Measurements from ENCODE around the gene ATP5IF1.

The ATP5IF1 gene

DNA sequence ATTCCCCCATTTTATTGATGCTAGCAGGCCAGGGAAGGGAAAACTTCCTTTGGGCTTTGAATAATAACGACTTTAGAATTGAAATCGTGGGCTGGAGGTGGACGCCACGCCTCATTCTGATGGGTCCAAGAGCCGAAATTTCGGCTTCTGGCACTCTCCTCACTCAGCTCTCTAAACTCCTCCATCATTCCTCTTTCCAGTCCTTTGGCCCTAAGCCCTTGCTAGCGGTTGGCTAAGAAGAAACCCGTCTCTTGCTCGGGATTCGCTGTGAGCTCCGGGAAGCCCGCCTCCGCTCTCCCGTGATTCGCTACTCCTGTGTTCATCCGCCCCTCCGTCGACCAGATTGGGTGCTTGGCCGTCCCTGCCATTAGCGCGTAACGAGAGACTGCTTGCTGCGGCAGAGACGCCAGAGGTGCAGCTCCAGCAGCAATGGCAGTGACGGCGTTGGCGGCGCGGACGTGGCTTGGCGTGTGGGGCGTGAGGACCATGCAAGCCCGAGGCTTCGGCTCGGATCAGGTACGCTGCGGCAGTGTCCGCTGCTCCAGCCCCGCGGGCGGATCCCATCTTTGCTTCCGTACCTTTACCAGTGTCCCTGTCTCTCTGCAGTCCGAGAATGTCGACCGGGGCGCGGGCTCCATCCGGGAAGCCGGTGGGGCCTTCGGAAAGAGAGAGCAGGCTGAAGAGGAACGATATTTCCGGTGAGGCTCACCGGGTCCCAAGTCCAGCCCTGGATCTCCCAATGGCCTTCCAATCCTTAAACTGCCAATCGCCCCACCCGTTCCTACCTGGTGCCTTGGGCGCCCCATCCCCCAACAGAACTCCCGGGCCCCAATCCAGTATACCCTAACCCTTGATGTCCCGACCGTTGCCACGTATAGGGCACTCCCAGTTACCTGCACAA lies at the start of gene ATP5IF1:
Gene ATP5IF1, plus strand, starts transcription at position 370 of the 901 bp plus-strand sequence. Its CDS starts 60 bp downstream, at position 430.
- peak; percentile 98 for DNase-seq (ENCODE audit: low read depth)

DNA sequence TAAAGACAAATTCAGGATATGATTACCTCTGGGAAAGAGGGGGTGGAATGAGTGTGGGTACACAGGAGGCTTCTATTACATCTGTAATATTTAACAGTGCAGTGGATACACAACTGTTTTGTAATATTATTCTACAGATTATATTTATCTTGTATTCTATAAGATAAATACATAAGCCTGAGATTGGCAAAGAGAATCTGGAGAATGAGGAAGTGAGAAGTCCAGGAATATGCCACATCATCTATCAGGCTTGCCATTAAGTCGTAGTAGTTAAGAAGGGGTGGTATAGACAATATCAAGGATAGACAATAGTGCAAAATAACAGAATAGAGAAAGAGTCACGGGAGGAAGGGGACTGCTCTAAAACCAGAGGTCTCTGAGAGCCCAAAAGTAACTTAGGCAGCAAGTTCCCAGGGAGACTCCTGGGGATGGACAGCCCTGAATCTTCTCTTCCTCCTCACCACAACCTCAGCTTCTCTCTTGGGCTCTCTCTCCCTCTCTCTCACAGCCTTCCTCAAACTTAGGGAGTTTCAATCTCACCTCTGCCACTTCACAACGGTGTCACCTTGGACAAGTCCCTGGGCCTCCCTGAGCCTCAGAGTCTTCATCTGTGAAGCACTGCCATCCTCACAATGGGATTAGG lies 45.5 kb upstream of the ATP5IF1 start:
- peak; percentile 21 for DNase-seq (ENCODE audit: low read depth)

DNA sequence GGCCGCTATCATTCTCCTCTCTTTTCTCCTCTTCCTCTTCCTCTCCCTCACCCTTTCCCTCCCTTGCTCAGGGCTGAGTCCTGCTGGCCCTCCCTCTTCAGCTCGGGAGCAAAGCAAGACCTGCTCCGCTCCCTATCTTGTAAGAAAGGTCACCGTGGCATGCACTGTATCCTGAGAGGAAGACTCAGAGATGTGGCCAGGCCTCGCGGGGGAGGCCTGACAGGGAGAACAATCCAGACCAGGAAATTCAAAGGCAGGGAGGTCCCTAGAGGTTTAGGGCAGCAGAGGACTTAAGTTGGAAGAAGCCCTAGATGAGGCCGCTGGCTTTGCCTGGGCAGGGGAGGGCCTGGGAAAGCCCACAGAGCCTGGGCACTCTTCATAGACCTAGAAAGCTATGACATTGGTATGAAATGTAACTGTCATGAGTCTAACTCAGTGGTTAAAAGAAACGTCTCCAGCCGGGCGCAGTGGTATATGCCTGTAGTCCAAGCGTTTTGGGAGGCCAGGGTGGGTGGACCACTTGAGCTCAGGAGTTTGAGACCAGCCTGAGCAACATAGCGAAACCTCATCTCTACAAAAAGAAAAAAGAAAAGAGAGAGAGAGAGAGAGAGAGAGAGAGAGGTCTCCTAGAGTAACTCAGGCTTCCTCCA lies 44.8 kb upstream of the ATP5IF1 start:
- no peak for DNase-seq (ENCODE audit: low read depth)

DNA sequence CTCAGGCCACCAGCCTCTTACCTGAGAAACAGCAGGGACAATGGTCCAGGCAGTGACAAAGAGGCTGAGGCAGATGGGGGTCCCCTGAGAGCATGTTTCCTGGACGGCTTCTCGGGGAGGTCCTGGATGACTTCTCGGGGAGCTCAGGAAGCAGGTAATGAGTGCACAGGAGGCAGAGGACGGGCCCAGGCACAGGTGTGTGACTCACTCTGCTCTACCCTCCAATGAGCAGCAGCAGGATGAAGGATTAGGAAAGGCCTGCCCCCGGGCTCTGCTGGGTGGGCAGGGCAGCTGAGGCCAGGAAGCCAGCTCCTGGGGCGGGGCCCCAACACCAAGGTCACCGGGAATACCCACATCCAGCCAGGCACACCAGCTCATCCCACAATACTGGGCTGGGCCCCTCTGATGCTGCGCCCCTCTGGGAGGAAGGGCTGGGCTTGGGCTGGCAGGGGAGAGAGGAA lies 42.2 kb upstream of the ATP5IF1 start:
- no peak for DNase-seq (ENCODE audit: low read depth)

DNA sequence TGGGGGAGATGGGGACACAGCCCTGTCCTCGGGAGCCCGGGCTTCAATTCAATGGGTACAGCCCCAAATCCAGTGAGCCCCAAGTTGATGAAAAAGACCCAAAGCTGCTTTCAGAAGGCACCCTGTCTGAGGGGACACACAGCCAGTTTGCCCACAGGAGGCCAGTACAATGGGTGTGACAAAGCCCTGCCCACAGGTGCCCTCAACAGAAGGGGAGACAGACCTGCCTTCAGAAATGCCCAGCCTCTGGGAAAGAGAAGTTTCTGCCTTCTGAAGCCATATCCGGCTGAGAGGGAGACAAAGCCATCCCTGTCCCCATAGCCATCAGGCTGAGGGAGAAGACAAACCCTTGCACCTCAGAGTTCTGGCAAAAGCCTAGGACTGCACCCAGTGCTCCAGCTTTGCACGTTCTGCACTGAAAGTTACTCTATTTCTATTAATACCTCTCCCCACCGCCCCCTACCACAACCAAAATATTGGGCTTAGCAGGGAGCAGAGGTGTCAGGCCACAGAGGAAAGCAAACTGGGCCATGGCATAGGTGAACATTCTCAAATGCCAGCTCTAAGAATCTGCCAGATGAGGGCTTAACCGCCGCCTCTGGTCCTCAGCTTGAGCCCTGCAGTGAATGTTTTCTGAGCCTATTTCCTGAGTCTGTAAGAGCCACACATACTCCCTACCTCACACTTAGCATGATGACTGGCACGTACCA lies 41.4 kb upstream of the ATP5IF1 start:
- no peak for DNase-seq (ENCODE audit: low read depth)

DNA sequence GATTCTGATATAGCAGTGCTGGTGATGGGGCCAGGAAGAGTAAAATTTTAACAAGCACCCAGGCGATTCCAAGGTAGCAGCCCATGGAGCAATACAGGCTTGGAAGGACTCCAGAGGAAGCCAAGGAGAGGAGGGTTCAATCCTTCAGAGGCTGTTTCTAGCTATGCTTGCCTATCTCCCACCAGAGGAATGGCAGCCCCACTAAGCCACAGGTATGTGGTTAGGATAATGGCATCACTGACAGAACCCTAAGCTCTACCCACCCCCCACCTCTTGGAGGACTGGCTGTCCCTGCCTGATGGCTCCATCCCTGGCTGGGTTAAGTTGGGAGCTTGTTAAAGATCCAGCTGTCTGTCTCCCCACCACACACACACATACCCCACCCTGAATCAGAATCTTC lies 40.1 kb upstream of the ATP5IF1 start:
- DNase-seq (ENCODE audit: low read depth): no peak

DNA sequence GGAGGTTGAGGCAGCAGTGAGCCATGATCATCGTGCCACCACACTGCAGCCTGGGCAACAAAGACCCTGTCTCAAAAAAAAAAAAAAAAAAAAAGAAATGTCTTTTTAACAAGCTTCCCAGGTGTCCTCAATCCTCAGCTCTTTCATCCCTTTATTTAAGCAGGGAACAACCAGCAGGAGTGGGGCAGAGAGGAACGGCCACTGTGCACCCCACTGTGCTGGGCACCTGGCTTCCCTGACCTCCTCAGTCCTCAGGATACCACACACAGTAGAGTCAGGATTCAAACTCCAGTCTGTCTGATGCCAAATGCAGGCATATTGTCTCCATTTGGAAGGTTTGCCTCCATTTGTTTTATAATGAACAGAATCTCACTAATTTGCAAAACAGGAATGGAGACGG lies 39.6 kb upstream of the ATP5IF1 start:
- DNase-seq (ENCODE audit: low read depth): no peak

DNA sequence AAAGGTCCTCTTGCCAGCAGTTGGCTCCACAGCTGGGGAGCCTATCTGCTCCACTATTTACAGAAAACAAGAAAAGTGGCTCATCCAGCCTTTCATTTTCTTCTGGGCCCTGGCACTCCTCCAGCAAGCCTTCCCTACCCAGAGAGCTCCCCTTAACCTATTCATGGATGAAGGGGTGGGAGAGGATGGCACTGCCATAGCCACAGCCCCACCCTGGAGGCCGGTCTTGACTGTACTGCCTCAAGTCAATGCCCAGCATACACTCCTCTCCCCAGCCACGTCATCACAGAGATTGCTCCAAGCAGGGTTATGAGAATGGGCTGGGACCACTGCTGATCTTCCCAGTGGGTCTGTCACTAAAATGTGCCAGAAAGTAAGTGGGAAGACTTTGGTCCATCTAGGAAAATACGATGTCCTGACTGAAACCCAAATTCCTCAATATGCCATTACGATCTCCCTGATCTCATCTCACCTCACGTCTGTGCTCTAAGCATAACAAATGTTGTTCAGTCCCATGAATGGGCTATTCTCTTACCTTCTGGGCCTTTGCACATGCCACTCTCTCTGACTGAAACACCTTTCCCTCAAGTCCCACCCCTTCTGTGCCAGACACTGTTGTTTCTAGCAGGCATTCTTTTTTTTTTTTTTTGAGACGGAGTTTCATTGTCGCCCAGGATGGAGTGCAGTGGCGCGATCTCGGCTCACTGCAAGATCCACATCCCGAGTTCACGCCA lies 38.1 kb upstream of the ATP5IF1 start:
- no peak for DNase-seq (ENCODE audit: low read depth)

DNA sequence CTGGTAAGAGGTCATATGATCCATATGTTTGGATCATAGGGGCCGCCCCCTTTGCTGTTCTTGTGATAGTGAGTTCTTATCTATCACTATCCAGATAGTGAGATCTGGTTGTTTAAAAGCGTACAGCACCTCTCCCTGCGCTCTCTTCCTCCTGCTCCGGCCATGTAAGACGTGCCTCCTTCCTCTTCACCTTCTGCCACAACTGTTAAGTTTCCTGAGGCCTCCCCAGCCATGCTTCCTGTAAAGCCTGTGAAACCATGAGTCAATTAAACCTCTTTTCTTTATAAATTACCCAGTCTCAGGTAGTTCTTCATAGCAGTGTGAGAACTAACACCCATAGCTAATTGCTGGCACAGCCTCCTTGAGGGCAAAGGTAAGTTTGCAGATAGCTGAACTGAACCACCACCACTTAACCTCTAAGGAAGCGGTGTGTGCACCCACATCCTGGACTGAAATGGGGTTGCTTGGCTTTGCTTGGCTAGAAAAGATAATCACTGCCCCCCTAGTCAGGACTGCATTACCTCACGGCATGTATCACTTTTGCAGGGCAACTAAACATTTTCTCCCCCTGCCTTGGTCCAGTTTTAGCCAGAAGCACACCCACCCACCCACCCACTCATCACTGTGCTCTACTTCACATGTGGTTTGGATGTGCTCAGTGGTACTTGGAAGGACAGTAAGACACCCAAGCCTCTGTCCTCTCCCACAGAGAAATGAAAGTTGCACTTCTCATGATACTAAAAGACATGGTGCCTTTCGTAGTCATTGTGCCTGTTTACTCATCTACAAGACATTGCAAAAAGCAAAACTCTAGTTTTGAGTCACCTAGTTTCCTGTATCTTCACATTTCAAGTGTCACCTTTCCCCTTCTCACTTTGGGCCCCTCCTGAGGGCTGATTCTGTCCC lies 36.3 kb upstream of the ATP5IF1 start:
- no peak for DNase-seq (ENCODE audit: low read depth)

DNA sequence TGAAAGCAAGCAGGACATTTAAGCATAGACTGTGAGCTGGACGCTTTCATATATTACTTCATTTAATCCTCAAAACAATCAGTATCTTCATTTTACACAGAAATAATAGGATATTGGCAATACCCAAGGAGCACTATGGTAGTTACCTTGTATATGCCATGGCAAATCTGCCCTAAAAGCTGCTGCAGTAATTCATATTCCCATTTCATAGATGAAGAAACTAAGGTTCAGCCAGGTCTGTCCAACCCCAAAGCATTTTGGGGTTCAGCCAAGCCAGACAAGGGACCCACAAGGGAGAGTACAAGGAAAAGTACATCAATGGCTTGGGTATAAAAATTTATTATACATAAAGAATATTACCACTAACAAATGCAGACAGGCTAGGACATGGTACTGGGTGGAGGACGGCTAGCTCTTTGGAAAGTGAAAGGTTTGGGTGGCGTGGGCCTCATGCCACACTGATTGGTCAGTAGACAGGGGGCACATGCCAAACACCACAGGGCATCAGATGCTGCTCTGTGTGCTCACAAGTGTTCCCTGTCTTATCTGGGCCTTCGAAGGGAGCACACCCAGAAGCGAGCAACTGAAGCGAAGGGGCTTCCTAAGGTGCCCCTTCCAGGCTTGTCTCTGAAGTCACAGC lies 35.6 kb upstream of the ATP5IF1 start:
- DNase-seq (ENCODE audit: low read depth): no peak

DNA sequence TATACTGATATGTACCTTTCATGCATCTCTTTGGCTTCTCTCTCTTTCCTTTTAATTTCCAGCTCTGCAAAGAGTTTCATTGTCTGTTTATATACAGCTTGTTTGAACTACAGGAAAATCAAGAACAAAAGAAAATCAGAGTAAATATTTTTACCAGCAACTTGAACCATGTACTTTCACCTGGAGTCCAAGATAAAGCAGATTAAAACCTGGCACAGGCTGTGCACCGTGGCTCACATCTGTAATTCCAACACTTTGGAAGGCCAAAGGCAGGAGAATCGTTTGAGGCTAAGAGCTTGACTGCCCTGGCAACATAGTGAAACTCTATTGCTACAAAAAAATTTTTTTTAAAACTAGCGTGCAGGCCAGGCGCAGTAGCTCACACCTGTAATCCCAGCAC lies 30.7 kb upstream of the ATP5IF1 start:
- DNase-seq (ENCODE audit: low read depth): no peak

DNA sequence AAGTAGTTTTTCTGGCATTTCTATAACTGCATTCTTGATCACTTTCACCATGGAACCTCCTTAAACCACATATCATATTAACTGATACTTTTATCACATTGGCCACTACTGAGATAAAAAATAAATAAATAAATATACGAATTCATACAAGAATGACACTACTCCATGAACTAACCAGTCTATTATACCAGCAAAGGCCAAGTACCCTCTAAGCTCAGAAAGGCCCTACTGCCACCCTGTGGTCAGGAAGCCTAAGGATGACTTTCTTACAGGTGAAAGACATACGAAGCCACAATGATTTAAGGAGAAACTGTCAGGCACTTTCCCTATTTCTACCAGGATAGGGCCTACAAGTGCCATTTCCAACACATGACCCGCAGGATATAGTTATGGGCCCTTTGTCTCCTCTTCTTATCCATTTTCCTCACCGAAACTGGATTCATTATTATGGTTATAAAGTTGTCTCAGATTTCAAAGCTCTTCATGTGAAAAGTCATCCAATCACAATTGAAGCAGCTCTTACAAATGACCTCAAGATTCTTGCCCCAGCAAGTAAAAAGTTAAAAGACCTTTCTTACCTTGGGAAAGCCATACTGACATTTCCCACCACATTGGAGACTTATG lies 27.0 kb upstream of the ATP5IF1 start:
- DNase-seq (ENCODE audit: low read depth): peak; percentile 72

DNA sequence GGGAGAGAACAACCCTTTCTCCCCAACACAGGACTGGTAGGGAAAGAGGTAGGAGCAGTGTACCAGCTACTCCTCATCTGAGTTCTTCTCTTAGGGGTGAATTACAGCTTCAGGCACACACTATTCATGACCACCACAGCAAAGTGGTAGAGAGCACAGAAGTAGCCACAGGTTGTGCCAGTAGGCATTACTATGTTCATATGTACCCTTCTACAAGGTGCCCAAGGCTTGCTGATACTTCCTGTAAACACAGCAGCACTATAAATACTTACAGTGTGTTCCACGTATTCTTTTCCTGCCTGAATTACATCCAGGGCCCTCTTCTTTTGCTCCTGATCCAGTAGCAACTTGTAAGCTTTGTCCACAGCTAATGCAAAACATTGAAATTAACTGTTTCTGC lies 26.2 kb upstream of the ATP5IF1 start:
- DNase-seq (ENCODE audit: low read depth): no peak

DNA sequence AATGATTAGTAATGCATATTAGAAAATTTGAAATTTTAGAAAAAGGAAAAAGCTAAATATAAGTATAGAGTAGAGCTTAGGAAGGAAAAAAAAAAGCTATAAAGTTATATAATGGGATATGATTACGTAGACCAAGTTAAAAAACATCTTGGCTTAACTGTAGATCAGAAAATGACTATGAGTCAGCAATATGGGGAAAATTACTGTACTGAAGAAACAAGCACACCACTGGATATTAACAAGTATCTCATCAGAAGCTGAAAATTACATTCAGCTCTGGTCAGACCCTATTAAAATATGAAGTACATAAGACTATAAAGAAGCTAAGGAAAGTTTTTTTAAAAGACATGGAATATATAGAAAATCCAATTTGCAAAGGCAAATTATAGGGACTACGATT lies 22.6 kb upstream of the ATP5IF1 start:
- no peak for DNase-seq (ENCODE audit: low read depth)

DNA sequence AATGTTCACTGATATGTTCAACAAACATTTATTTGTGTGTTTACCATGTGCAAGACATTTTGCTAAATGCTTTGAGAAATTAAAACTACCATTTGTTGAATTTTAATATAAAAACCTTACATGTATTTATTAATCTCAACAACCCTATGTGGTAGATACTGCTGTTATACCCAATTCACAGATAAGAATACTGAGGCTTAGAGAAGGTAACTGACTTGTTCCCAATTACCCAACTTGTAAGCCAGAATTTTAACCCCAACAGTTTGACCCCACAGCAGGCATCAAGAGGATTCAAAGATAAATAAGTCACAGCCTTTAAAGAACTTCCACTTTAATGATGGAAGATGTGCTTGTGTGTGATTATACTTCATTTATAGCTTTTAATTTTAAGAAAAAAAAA lies 6.8 kb upstream of the ATP5IF1 start:
- no peak for DNase-seq (ENCODE audit: low read depth)

DNA sequence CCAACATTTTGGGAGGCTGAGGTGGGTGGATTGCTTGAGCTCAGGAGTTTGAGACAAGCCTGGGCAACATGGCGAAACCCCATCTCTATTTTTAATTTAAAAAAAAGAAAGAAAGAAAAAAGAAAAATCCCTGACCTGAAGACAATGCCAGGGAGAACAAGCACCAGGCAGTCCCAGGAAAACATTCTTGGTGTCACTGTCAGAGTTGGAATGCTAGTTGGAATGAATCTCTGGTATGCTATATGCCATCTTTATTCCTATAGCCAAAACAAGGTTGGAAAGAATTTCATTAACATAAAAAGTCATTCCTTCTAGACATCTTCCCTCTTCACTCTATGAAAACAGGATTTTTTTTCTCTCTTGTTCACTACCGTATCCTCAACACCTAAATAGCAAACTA lies 5.9 kb upstream of the ATP5IF1 start:
- no peak for DNase-seq (ENCODE audit: low read depth)

DNA sequence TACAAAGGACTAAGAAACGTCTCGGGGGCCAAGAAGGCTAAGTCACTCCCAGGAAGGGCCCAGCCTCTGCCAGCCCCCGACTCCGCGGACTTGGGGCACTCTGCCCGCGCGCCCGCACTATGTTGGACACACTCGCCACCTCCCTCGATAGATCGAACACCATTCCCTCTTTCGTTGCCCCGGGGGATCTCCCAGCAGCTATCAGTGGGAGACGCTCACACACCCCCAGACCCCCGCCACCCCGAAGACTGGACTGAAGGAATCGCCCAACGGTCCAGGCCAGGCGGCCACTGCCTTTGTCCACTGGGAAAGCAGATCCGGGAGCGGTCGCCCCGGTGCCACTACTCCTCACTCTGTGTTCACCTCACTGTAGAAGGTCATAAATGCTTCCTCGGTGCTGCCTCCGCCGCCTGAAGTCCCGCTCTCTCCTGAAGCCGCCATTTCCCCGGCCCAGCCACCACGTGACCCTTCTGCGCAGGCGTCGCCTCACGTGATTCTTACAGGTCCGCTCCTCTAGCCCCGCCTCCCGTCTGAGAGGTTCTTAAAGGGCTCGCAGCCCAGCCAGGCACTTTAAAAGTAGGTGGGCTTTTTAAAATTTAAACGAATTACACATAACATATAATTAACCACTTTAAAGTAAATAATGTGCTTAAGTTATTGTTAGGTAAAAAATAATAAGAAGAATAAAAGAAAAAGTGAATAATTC lies 3.2 kb upstream of the ATP5IF1 start, which contains the start of gene DNAJC8:
Gene DNAJC8, minus strand, starts transcription at position 472 of the 706 bp plus-strand sequence. Its CDS starts 31 bp downstream, at position 441.
- peak; percentile 94 for DNase-seq (ENCODE audit: low read depth)

DNA sequence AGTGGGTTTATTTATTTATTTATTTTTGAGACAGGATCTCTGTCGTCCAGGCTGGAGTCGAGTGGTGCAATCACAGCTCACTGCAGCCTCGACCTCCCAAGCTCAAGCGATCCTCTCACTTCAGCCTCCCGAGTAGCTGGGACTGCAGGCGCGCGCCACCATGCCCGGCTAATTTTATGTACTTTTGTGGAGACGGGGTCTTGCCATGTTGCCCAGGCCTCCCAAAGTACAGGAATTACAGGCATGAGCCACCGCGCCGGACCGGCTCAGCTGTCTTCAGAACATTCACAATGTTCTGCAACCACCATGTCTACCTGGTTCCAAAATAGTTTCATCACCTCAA lies 2.7 kb upstream of the ATP5IF1 start:
- DNase-seq (ENCODE audit: low read depth): no peak
